Measurements from ENCODE around the gene PKNOX2. TPM values are rescaled to one million over a fixed set of nuclear protein-coding genes. Genes with fewer than 3 reads are reported as not detected.

Gene PKNOX2
- total RNA-seq, 1 donor from 2014 or later, result not detected

DNA sequence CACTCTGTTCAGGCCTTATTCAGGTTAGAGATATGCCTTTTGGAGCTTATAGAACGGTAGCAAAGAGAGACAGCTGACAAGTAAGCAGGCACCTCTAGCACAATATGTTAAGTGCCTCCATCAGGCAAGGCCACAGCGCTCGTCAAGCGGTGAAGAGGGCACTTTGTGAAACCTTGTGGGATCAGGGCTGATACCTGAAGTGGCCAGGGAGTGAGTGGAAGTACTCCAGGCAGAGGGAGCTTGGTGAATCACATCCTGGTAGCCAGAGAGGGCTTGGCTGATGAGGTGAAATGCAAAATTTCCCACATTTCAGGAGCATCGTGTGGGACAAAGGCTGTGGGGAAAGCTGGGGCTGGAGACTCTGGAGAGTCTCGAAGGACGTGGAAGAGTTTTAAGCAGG is 87.4 kb downstream of the PKNOX2 start:
- no peak overlapping the region for H3K4me3 Mint-ChIP-seq
- H3K4me1 Mint-ChIP-seq, result no peaks in the 10 kb centered on the region
- H3K27me3 Mint-ChIP-seq, result peaks cover 11% of the 10 kb centered on the region
- ATAC-seq (ENCODE audit: low read depth) (no peak), DNase-seq (no peak)
- H3K27ac Mint-ChIP-seq, result no peak overlapping the region
- CTCF ChIA-PET, result no interaction called here
- TF ChIP-seq CTCF (IDR thresholded peaks at IDR 0.05), result no peak
- no peaks in the 10 kb centered on the region for H3K36me3 Mint-ChIP-seq (ENCODE audit: low read depth)
- H3K9me3 Mint-ChIP-seq, result no peaks in the 10 kb centered on the region
- POLR2A ChIA-PET, result no interaction called here
- intact Hi-C loops (cut with micrococcal nuclease), result no loop called here

GRCh38 chr11:125253289-125253688 is 88.7 kb downstream of the PKNOX2 start:
- Mint-ChIP-seq H3K27me3 (peaks cover 7% of the 10 kb centered on the region), H3K27ac (no peak overlapping the region), H3K4me1 (no peaks in the 10 kb centered on the region), H3K36me3 (ENCODE audit: low read depth) (no peaks in the 10 kb centered on the region), H3K4me3 (no peak overlapping the region), H3K9me3 (no peaks in the 10 kb centered on the region)
- DNase-seq (no peak), ATAC-seq (ENCODE audit: low read depth) (no peak)
- intact Hi-C loops (cut with micrococcal nuclease), result no loop called here
- ChIA-PET CTCF (no interaction called here), POLR2A (no interaction called here)
- TF ChIP-seq CTCF (IDR thresholded peaks at IDR 0.05), result no peak

DNA sequence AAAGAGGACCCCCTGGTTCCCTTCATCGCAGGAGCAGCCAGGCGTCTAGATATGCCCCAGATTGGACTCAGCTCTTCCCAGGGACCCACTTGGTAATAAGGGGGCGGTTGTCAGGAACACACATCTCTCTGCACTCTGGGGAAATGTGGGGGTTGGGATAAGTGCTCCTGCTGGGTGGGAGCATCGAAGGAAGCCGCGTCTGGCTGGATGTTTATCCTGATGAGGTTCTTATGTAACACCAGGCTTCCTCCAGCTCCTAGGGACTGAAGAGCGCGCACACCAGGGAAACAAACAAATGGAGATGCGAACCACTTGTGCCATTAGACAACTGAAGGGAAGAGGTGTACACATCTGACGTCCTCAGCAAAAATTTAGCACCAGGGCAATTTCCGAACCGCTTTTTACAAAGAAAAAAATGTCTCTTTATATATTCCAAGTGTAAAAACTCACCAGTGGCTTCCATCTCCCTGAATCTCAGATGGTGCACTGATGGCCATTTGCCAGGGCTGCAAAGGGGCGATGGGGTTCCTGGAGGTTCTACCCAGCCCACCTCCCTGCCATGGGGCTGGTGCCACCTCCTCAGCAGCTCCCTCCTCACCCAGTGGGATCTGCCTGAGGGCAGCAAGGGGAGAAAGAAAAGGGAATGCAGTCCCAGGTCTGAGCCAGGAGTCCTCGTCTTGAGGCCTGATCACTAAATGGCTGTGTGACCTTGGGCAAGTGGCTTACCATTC is 89.4 kb downstream of the PKNOX2 start:
- Mint-ChIP-seq H3K9me3 (no peaks in the 10 kb centered on the region), H3K27ac (no peak overlapping the region), H3K27me3 (peaks cover 7% of the 10 kb centered on the region), H3K36me3 (ENCODE audit: low read depth) (no peaks in the 10 kb centered on the region), H3K4me1 (no peaks in the 10 kb centered on the region), H3K4me3 (no peak overlapping the region)
- ATAC-seq (ENCODE audit: low read depth), result no peak
- ChIA-PET CTCF (no interaction called here), POLR2A (no interaction called here)
- intact Hi-C loops (cut with micrococcal nuclease), result no loop called here
- TF ChIP-seq CTCF (IDR thresholded peaks at IDR 0.05), result no peak
- no peak for DNase-seq

- intact Hi-C loops (cut with micrococcal nuclease), result no loop called here
- Mint-ChIP-seq H3K4me1 (no peaks in the 10 kb centered on the region), H3K27ac (no peak overlapping the region), H3K4me3 (no peak overlapping the region), H3K27me3 (peaks cover 10% of the 10 kb centered on the region), H3K9me3 (no peaks in the 10 kb centered on the region), H3K36me3 (ENCODE audit: low read depth) (no peaks in the 10 kb centered on the region)
- ATAC-seq (ENCODE audit: low read depth) (no peak), DNase-seq (no peak)
- TF ChIP-seq CTCF (IDR thresholded peaks at IDR 0.05), result no peak
- ChIA-PET CTCF (no interaction called here), POLR2A (no interaction called here)
These were observed 92.1 kb downstream of the PKNOX2 start for GRCh38 chr11:125256541-125257189.

DNA sequence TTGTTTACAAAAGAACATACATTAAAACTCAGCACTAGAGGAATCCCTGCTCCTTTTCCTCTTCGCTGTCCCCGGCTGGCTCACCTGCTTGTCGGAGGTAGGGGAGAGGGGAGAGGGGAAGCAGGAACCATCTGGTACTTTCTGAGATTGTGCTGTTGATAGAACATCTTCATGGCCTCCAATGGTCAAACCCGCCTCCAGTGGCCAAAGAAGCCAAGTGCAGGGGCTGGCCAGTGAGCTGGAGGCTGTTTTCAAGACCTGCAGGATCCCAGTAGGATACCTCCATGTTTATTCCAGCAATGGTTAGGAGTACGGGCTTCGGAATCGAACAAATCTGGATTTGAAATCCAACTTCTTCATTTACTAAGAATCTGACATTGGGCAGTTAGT is 92.6 kb downstream of the PKNOX2 start:
- TF ChIP-seq CTCF (IDR thresholded peaks at IDR 0.05), result no peak
- POLR2A ChIA-PET, result no interaction called here
- DNase-seq, result no peak
- no peak overlapping the region for H3K27ac Mint-ChIP-seq
- intact Hi-C loops (cut with micrococcal nuclease), result no loop called here
- H3K27me3 Mint-ChIP-seq, result peaks cover 15% of the 10 kb centered on the region
- no peaks in the 10 kb centered on the region for H3K4me1 Mint-ChIP-seq
- CTCF ChIA-PET, result no interaction called here
- no peak overlapping the region for H3K4me3 Mint-ChIP-seq
- no peaks in the 10 kb centered on the region for H3K9me3 Mint-ChIP-seq
- H3K36me3 Mint-ChIP-seq (ENCODE audit: low read depth), result no peaks in the 10 kb centered on the region
- no peak for ATAC-seq (ENCODE audit: low read depth)
